Glutamatergic neuron (in vitro differentiated cells): ENCODE results near the gene RPS6KA1. TPM values are rescaled to one million over a fixed set of nuclear protein-coding genes. Genes with fewer than 3 reads are reported as not detected.

Source experiments
- DNase-seq: peaks from one replicate; pipeline ENCODE4 v3.0.0; 2022
- H3K27ac Mint-ChIP-seq: one replicate; pipeline ENCODE4 v1.8.0; 2020; ENCODE audit warnings: mild to moderate bottlenecking, mixed read lengths, inconsistent platforms; ENCODE audit not compliant: unreplicated experiment
- H3K27me3 Mint-ChIP-seq: one replicate; pipeline ENCODE4 v1.8.0; 2020; ENCODE audit warnings: mild to moderate bottlenecking, moderate library complexity, mixed read lengths, inconsistent platforms; ENCODE audit not compliant: unreplicated experiment
- H3K36me3 Mint-ChIP-seq: one replicate; pipeline ENCODE4 v1.8.0; 2020; ENCODE audit warnings: mild to moderate bottlenecking, mixed read lengths, inconsistent platforms; ENCODE audit not compliant: unreplicated experiment
- H3K4me1 Mint-ChIP-seq: one replicate; pipeline ENCODE4 v1.8.0; 2020; ENCODE audit warnings: mild to moderate bottlenecking, low read depth, mixed read lengths, inconsistent platforms; ENCODE audit not compliant: unreplicated experiment
- H3K4me3 Mint-ChIP-seq: one replicate; pipeline ENCODE4 v1.8.0; 2020; ENCODE audit warnings: mild to moderate bottlenecking, mixed read lengths, inconsistent platforms; ENCODE audit not compliant: unreplicated experiment
- H3K9me3 Mint-ChIP-seq: one replicate; pipeline ENCODE4 v1.8.0; 2020; ENCODE audit warnings: mild to moderate bottlenecking, moderate library complexity, mixed read lengths, inconsistent platforms; ENCODE audit not compliant: unreplicated experiment
- total RNA-seq: library from RNA; stranded (reverse); fragmentation: NEBNext Ultra II Directional; extraction: Animal tissue kit (Norgen Biotek cat#: 25700); gene quantifications from one replicate; pipeline ENCODE4 v1.2.1, GENCODE V29; 2021; ENCODE audit not compliant: unreplicated experiment
- TF ChIP-seq, protein P1 (sequence below): fragments of 200-600 bp; sonication (generic); IDR thresholded peaks from one replicate; pipeline ENCODE4 v1.5.0; 2021; ENCODE audit not compliant: partially characterized antibody, unreplicated experiment

The RPS6KA1 gene
- total RNA-seq, 1 donor from 2014 or later: 10.8 TPM

DNA sequence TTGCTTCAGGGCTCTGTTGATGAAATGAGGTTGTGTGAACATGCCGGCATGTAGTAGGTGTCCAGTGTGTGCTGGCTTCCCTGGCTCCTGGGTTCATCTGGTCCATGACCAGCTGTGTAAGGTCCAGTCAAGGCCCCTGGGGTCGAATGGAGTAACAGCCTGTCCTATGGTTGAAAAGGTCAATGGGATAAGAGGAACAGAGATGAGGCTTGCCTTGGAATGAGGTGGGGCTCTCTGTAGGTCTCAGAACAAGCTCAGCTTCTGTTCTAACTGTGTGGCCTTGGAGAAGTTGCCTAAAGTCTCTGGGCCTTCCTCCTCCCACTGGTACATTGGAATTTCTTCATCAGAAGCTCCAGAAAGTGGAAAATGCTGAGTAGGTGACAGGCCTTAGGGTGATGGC, 26.6 kb downstream of the RPS6KA1 start:
- Mint-ChIP-seq H3K27me3 (peaks cover 5% of the 10 kb centered on the region), H3K27ac (peak overlapping the region; percentile 8), H3K4me3 (no peak overlapping the region), H3K36me3 (no peaks in the 10 kb centered on the region), H3K4me1 (no peaks in the 10 kb centered on the region), H3K9me3 (no peaks in the 10 kb centered on the region)
- DNase-seq: no peak
- TF ChIP-seq, protein P1, sequence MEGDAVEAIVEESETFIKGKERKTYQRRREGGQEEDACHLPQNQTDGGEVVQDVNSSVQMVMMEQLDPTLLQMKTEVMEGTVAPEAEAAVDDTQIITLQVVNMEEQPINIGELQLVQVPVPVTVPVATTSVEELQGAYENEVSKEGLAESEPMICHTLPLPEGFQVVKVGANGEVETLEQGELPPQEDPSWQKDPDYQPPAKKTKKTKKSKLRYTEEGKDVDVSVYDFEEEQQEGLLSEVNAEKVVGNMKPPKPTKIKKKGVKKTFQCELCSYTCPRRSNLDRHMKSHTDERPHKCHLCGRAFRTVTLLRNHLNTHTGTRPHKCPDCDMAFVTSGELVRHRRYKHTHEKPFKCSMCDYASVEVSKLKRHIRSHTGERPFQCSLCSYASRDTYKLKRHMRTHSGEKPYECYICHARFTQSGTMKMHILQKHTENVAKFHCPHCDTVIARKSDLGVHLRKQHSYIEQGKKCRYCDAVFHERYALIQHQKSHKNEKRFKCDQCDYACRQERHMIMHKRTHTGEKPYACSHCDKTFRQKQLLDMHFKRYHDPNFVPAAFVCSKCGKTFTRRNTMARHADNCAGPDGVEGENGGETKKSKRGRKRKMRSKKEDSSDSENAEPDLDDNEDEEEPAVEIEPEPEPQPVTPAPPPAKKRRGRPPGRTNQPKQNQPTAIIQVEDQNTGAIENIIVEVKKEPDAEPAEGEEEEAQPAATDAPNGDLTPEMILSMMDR: no peak

DNA sequence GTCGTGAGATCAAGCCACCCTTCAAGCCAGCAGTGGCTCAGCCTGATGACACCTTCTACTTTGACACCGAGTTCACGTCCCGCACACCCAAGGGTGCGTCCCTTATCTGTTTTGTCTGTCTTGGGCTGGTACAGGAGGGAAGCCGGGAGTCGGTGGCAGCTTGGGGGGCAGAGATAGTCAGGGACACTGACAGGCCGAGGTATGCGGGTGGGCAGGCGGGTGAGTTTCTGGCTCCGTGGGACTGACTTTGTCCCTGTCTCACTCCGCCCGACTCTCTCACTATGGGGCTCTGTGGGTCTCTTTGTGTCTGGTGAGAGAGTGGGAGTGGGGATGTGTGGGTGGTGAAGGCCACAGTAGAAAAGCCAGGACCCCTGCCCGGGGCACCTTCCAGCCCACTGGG, 27.4 kb downstream of the RPS6KA1 start:
- no peak overlapping the region for H3K27ac Mint-ChIP-seq
- DNase-seq: no peak
- H3K4me3 Mint-ChIP-seq: no peak overlapping the region
- no peaks in the 10 kb centered on the region for H3K9me3 Mint-ChIP-seq
- no peaks in the 10 kb centered on the region for H3K4me1 Mint-ChIP-seq
- H3K27me3 Mint-ChIP-seq: peaks cover 5% of the 10 kb centered on the region
- H3K36me3 Mint-ChIP-seq: no peaks in the 10 kb centered on the region
- TF ChIP-seq, protein P1: no peak

DNA sequence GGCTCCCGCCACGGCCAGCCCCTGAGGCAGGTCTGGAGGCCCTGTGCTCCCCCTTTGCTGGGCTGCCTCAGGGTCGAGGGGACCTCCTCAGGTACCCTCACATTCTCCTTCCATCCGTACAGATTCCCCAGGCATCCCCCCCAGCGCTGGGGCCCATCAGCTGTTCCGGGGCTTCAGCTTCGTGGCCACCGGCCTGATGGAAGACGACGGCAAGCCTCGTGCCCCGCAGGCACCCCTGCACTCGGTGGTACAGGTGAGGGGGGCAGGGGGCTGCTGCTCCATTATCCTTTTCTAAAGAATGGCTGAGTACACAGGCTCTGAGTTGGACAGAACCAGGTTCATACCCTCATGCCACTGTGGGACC, 29.1 kb downstream of the RPS6KA1 start:
- DNase-seq: no peak
- Mint-ChIP-seq H3K36me3 (no peaks in the 10 kb centered on the region), H3K27me3 (peaks cover 5% of the 10 kb centered on the region), H3K9me3 (no peaks in the 10 kb centered on the region), H3K4me3 (no peak overlapping the region), H3K27ac (no peak overlapping the region), H3K4me1 (no peaks in the 10 kb centered on the region)
- TF ChIP-seq, protein P1: no peak

DNA sequence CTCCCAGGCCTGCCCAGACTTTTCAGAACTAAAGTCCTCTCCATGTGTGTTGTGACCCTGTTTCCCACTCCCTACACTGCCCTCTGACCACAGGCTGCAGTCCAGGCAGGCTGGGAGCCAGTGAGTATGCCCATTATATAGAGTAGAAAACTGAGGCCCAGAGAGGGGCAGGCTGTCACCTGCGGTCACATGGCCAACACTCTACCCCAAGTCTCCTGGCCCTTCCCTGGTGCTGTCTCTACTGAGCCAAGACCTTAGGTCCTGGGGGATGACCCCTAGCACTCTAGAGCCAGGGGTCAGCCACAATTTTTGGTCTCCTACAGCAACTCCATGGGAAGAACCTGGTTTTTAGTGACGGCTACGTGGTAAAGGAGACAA, 30.8 kb downstream of the RPS6KA1 start:
- H3K27ac Mint-ChIP-seq: no peak overlapping the region
- H3K27me3 Mint-ChIP-seq: peaks cover 5% of the 10 kb centered on the region
- H3K36me3 Mint-ChIP-seq: no peaks in the 10 kb centered on the region
- TF ChIP-seq, protein P1: no peak
- H3K9me3 Mint-ChIP-seq: no peaks in the 10 kb centered on the region
- no peaks in the 10 kb centered on the region for H3K4me1 Mint-ChIP-seq
- no peak overlapping the region for H3K4me3 Mint-ChIP-seq
- no peak for DNase-seq

DNA sequence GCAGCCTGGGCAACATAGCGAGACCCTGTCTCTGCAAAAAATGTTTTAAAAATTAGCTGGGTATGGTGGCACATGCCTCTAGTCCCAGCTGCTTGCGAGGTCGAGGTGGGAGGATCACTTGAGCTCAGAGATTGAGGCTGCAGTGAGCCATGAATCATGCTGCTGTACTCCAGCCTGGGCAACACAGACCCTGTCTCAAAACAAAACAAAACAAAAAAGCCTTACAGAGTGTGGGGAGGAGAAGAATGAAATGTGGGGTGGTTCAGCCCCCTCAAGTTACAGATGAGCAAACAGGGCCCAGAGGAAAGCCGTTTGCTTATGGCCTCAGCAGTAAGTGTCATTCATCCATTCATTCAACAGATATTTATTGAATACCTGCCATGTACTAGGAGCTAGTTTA, 40.7 kb downstream of the RPS6KA1 start:
- H3K36me3 Mint-ChIP-seq: no peaks in the 10 kb centered on the region
- H3K27me3 Mint-ChIP-seq: peaks cover 10% of the 10 kb centered on the region
- TF ChIP-seq, protein P1: no peak
- no peak for DNase-seq
- no peak overlapping the region for H3K4me3 Mint-ChIP-seq
- peaks cover 3% of the 10 kb centered on the region for H3K4me1 Mint-ChIP-seq
- H3K9me3 Mint-ChIP-seq: no peaks in the 10 kb centered on the region
- no peak overlapping the region for H3K27ac Mint-ChIP-seq
